VCaP (cell line): ENCODE data around the gene IGSF9.
"Not testable (repeated sequence)": the region's sequence is repeated elsewhere in the genome, so short reads cannot be mapped to it uniquely, and the experiment has no call there.

Experiments
- H3K27ac ChIP-seq: fragments of 450-650 bp; 2 replicates; pipeline ENCODE4 v1.5.1; 2017
- CTCF ChIP-seq: fragments of 450-650 bp; conservative IDR thresholded peaks from 2 replicates; pipeline ENCODE4 v1.5.1; 2017; ENCODE audit warnings: mild to moderate bottlenecking, moderate library complexity

Gene IGSF9

GRCh38 chr1:159906960-159907359 is 38.5 kb downstream of the IGSF9 start:
- no peak for TF ChIP-seq CTCF
- no peak overlapping the region for H3K27ac ChIP-seq

DNA sequence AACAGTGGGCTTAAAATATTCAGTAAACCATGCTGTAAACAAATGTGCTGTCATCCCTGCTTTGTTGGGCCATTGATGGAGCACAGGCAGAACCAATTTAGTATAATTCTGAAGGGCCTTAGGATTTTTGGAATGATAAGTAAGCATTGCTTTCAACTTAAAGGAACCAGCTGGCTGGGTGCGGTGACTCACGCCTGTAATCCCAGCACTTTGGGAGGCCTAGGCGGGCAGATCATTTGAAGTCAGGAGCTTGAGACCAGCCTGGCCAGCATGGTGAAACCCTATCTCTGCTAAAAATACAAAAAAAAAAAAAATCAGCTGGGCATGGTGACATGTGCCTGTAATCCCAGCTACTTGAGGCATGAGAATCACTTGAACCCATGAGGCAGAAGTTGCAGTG is 41.4 kb downstream of the IGSF9 start:
- H3K27ac ChIP-seq, result not testable (repeated sequence)

- no peak for TF ChIP-seq CTCF
- no peak overlapping the region; the same call in 1 of the 2 replicates for H3K27ac ChIP-seq
Observed at GRCh38 chr1:159902541-159902940, 42.9 kb downstream of the IGSF9 start.

GRCh38 chr1:159900755-159901360 is 44.6 kb downstream of the IGSF9 start:
- peak overlapping the region; percentile 75 for H3K27ac ChIP-seq

GRCh38 chr1:159900086-159900680 is 45.2 kb downstream of the IGSF9 start, which contains the start of gene CFAP45:
TSS of gene CFAP45 (minus strand) at chr1:159900165. CDS start at chr1:159900098, 67 bp downstream.
- no peak for TF ChIP-seq CTCF
- peak within 1 kb of the TSS; percentile 75 for H3K27ac ChIP-seq

More at GRCh38 chr1:159900755-159901360, 44.6 kb downstream of the IGSF9 start:
- TF ChIP-seq CTCF, result no peak

DNA sequence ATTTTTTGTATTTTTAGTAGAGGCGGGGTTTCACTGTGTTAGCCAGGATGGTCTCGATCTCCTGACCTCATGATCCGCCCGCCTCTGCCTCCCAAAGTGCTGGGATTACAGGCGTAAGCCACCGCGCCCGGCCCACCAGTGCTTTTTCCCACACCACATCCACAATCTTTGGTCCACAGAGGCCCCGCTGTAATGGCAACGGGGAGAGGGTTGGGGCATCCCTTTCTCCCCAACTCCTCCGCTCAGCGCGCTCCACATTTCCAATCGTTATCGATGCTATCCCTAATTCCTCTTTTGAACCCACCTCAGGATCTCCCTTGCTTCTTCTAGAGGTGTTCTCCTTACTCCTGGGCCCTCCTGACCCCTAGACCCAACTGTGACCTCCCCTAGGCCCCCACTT is 45.8 kb downstream of the IGSF9 start:
- peak overlapping the region; percentile 75 for H3K27ac ChIP-seq

DNA sequence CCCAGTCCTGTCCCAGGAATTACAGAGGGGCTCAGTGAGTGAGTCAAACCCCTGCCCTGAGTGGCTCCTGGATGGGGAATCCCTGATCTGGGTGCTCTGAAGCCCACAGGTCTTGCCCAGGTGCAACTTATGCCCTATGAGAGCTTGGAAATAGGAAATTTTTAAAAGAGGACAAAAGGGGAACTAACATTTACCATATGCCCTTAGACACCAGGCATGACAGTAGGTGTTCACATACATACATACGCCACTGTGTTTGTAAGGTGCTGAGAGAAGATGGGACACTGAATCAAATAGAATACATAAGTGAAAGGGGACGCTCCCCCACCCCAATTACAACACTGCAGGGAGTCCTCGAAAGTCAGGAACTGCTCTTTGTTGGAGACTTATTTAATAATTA is 46.9 kb downstream of the IGSF9 start:
- no peak overlapping the region for H3K27ac ChIP-seq
- no peak for TF ChIP-seq CTCF

GRCh38 chr1:159897962-159898361 is 47.5 kb downstream of the IGSF9 start:
- no peak for TF ChIP-seq CTCF
- H3K27ac ChIP-seq, result no peak overlapping the region
